Liver (tissue), 9 donors: ENCODE measurements around the gene SYNC. TPM values are rescaled to one million over a fixed set of nuclear protein-coding genes. Genes with fewer than 3 reads are reported as not detected.

Source experiments
- DNase-seq: peaks from one replicate; pipeline ENCODE4 v3.0.0-alpha.2; 2017; ENCODE audit warnings: low spot score
- H3K27ac ChIP-seq, 2 donors: one replicate each; pipeline ENCODE4 v1.7.0; 2013; ENCODE audit warnings: inconsistent platforms in 2 of 2, low read length in 2 of 2, control low read depth in 1 of 2, low read depth in 1 of 2, mild to moderate bottlenecking in 1 of 2
- H3K27me3 ChIP-seq, 4 donors: one replicate each; pipeline versions ENCODE4 v1.6.1 to v1.7.0; 2013; ENCODE audit warnings: low read length in 3 of 4, inconsistent platforms in 1 of 4, mild to moderate bottlenecking in 1 of 4, moderate library complexity in 1 of 4; ENCODE audit not compliant: control insufficient read depth in 4 of 4, insufficient read depth in 4 of 4
- H3K36me3 ChIP-seq, 4 donors: one replicate each; pipeline versions ENCODE4 v1.6.1 to v1.7.0; 2013; ENCODE audit warnings: low read length in 3 of 4, mild to moderate bottlenecking in 3 of 4, low read depth in 1 of 4, moderate library complexity in 1 of 4; ENCODE audit not compliant: control insufficient read depth in 4 of 4, insufficient read depth in 3 of 4
- H3K4me1 ChIP-seq, 4 donors: one replicate each; pipeline versions ENCODE4 v1.6.1 to v1.7.0; 2013; ENCODE audit warnings: low read length in 3 of 4, mild to moderate bottlenecking in 3 of 4, moderate library complexity in 1 of 4; ENCODE audit not compliant: control insufficient read depth in 4 of 4, insufficient read depth in 4 of 4
- H3K4me3 ChIP-seq, 3 donors: one replicate each; pipeline versions ENCODE4 v1.6.1 to v1.7.0; 2013; ENCODE audit warnings: low read length in 3 of 3, control low read depth in 1 of 3, low read depth in 1 of 3, mild to moderate bottlenecking in 1 of 3
- H3K9ac ChIP-seq, 2 donors: one replicate each; pipeline ENCODE4 v1.7.0; 2013; ENCODE audit warnings: low read length in 2 of 2, mild to moderate bottlenecking in 2 of 2, moderate library complexity in 2 of 2, control low read depth in 1 of 2, low read depth in 1 of 2
- H3K9me3 ChIP-seq, 4 donors: one replicate each; pipeline versions ENCODE4 v1.6.1 to v1.7.0; 2013; ENCODE audit warnings: low read length in 3 of 4; ENCODE audit not compliant: control insufficient read depth in 4 of 4
- CTCF ChIP-seq: fragments of 150-350 bp; IDR thresholded peaks from 2 replicates; pipeline ENCODE4 v1.5.1; 2017; ENCODE audit warnings: improper control_type of control experiment, low read depth, low read length; ENCODE audit not compliant: missing input control
- FOXA1 ChIP-seq: IDR thresholded peaks from 2 replicates; pipeline ENCODE4 v1.6.1; 2016; ENCODE audit warnings: antibody characterized with exemption
- FOXA2 ChIP-seq: IDR thresholded peaks from 2 replicates; pipeline ENCODE4 v1.6.1; 2016; ENCODE audit warnings: antibody characterized with exemption
- GABPA ChIP-seq, 2 donors: IDR thresholded peaks in 1 of 2; conservative IDR thresholded peaks in 1 of 2; 2 replicates each; pipeline ENCODE4 v1.6.1; 2016; ENCODE audit warnings: antibody characterized with exemption in 2 of 2, mild to moderate bottlenecking in 1 of 2, moderate library complexity in 1 of 2
- HNF4A ChIP-seq, 2 donors: conservative IDR thresholded peaks; 2 replicates each; pipeline ENCODE4 v1.6.1; 2016; ENCODE audit warnings: antibody characterized with exemption in 2 of 2, mild to moderate bottlenecking in 2 of 2
- HNF4G ChIP-seq: IDR thresholded peaks from 2 replicates; pipeline ENCODE4 v1.6.1; 2016; ENCODE audit warnings: antibody characterized with exemption
- JUND ChIP-seq, 2 donors: IDR thresholded peaks; 2 replicates each; pipeline ENCODE4 v1.6.1; 2016; ENCODE audit warnings: antibody characterized with exemption in 2 of 2
- MAX ChIP-seq: IDR thresholded peaks from 2 replicates; pipeline ENCODE4 v1.6.1; 2016; ENCODE audit warnings: antibody characterized with exemption
- RAD21 ChIP-seq, 2 donors: IDR thresholded peaks; 2 replicates each; pipeline ENCODE4 v1.6.1; 2016; ENCODE audit warnings: antibody characterized with exemption in 2 of 2, mild to moderate bottlenecking in 2 of 2
- RXRA ChIP-seq, 2 donors: IDR thresholded peaks; 2 replicates each; pipeline ENCODE4 v1.6.1; 2017 to 2018; ENCODE audit warnings: antibody characterized with exemption in 2 of 2, mild to moderate bottlenecking in 1 of 2
- SP1 ChIP-seq: IDR thresholded peaks from 2 replicates; pipeline ENCODE4 v1.6.1; 2018; ENCODE audit warnings: antibody characterized with exemption, mild to moderate bottlenecking
- TAF1 ChIP-seq: conservative IDR thresholded peaks from 2 replicates; pipeline ENCODE4 v1.6.1; 2016; ENCODE audit warnings: antibody characterized with exemption, mild to moderate bottlenecking
- YY1 ChIP-seq: IDR thresholded peaks from 2 replicates; pipeline ENCODE4 v1.6.1; 2016; ENCODE audit warnings: antibody characterized with exemption, mild to moderate bottlenecking
- ZBTB33 ChIP-seq: IDR thresholded peaks from 2 replicates; pipeline ENCODE4 v1.6.1; 2016; ENCODE audit warnings: antibody characterized with exemption
- WGBS: extraction: QIAGEN DNeasy Blood & Tissue Kit; methylation state at CpG from one replicate; pipeline ENCODE4 v1.1.7; 2013; 5-methylcytosine and 5-hydroxymethylcytosine counted together
- polyA plus RNA-seq, 2 donors: library from polyadenylated mRNA; stranded (reverse) in 1 of 2; unstranded in 1 of 2; fragments of 200-250 nt in 1 of 2; fragments of >200 nt in 1 of 2; fragmentation: Nextera tagmentation in 1 of 2; extraction: Ambion mirVana in 1 of 2; gene quantifications; one replicate each; pipeline versions ENCODE4 v1.2.1 to v1.2.3, GENCODE V29; 2013 to 2015
- total RNA-seq, 2 donors: library from RNA; depleted of rRNA; stranded (reverse); fragments of >200 nt; gene quantifications; one replicate each; pipeline ENCODE4 v1.2.3, GENCODE V29; 2014
- donor health status: healthy.
- donor health status: healthy.
- donor health status: healthy.
- donor health status: healthy.
- donor health status: healthy.

The SYNC gene
- total and polyA plus RNA-seq, 4 donors, result 0.23 to 1.5 (median 0.31) TPM

- 14% methylated on average over 28 of the region's 28 CpGs for WGBS
- no peak for DNase-seq
- no peak for TF ChIP-seq FOXA1
- TF ChIP-seq HNF4A (conservative IDR thresholded peaks at IDR 0.05), result no peak
- no peak for TF ChIP-seq MAX
- no peak for TF ChIP-seq JUND (IDR thresholded peaks at IDR 0.05)
- TF ChIP-seq SP1, result no peak
- no peak for TF ChIP-seq CTCF
- no peak for TF ChIP-seq HNF4G
- TF ChIP-seq RAD21 (IDR thresholded peaks at IDR 0.05), result no peak
- Histone ChIP-seq H3K9ac (peak overlapping the region; percentile 0 to 65), H3K4me3 (peak overlapping the region; percentile 41 to 89 (median 64)), H3K36me3 (no peaks in the 10 kb centered on the region), H3K9me3 (no peaks in the 10 kb centered on the region), H3K27me3 (no peaks in the 10 kb centered on the region), H3K4me1 (peaks cover 0 to 27% (median 22%) of the 10 kb centered on the region in 4 donors), H3K27ac (peak overlapping the region; percentile 79 to 83)
Observed at GRCh38 chr1:32742199-32742947, 39.8 kb upstream of the SYNC start.

GRCh38 chr1:32741413-32742198 lies 39.0 kb upstream of the SYNC start:
- no peaks in the 10 kb centered on the region for H3K36me3 ChIP-seq
- peak overlapping the region; percentile 79 to 83 for H3K27ac ChIP-seq
- H3K4me1 ChIP-seq, result peaks cover 0 to 32% (median 25%) of the 10 kb centered on the region in 4 donors
- H3K9ac ChIP-seq, result peak overlapping the region in 1 of 2 donors; percentile 58
- H3K27me3 ChIP-seq, result no peaks in the 10 kb centered on the region
- TF ChIP-seq CTCF (peak; percentile 7), MAX (no peak)
- peak overlapping the region; percentile 41 to 89 (median 64) for H3K4me3 ChIP-seq
- DNase-seq, result no peak
- WGBS, result 1% methylated on average over 102 of the region's 103 CpGs
- no peaks in the 10 kb centered on the region for H3K9me3 ChIP-seq

GRCh38 chr1:32741059-32741412 lies 38.5 kb upstream of the SYNC start:
- Histone ChIP-seq H3K4me3 (peak overlapping the region in 2 of 3 donors; percentile 51 to 89), H3K9ac (peak overlapping the region in 1 of 2 donors; percentile 58), H3K27me3 (no peaks in the 10 kb centered on the region), H3K9me3 (no peaks in the 10 kb centered on the region), H3K4me1 (peaks cover 0 to 32% (median 25%) of the 10 kb centered on the region in 4 donors), H3K36me3 (no peaks in the 10 kb centered on the region), H3K27ac (peak overlapping the region in 1 of 2 donors; percentile 10)
- TF ChIP-seq TAF1 (no peak), YY1 (no peak), CTCF (no peak), FOXA2 (no peak), HNF4A (conservative IDR thresholded peaks at IDR 0.05) (no peak), HNF4G (no peak), GABPA (IDR thresholded peaks at IDR 0.05 in 1 of 2, conservative IDR thresholded peaks at IDR 0.05 in 1 of 2) (no peak), RXRA (IDR thresholded peaks at IDR 0.05) (no peak), MAX (no peak), ZBTB33 (no peak)
- 62% methylated on average over 10 of the region's 10 CpGs for WGBS
- DNase-seq, result no peak
